GM21367 (cell line): ENCODE results near the gene METTL17.
"Not testable (repeated sequence)": the region's sequence is repeated elsewhere in the genome, so short reads cannot be mapped to it uniquely, and the experiment has no call there.

Source experiments
- ATAC-seq: cut with Tn5 transposase; IDR thresholded peaks from one replicate; pipeline ENCODE4 v1.9.1; 2021; ENCODE audit not compliant: unreplicated experiment

The METTL17 gene

DNA sequence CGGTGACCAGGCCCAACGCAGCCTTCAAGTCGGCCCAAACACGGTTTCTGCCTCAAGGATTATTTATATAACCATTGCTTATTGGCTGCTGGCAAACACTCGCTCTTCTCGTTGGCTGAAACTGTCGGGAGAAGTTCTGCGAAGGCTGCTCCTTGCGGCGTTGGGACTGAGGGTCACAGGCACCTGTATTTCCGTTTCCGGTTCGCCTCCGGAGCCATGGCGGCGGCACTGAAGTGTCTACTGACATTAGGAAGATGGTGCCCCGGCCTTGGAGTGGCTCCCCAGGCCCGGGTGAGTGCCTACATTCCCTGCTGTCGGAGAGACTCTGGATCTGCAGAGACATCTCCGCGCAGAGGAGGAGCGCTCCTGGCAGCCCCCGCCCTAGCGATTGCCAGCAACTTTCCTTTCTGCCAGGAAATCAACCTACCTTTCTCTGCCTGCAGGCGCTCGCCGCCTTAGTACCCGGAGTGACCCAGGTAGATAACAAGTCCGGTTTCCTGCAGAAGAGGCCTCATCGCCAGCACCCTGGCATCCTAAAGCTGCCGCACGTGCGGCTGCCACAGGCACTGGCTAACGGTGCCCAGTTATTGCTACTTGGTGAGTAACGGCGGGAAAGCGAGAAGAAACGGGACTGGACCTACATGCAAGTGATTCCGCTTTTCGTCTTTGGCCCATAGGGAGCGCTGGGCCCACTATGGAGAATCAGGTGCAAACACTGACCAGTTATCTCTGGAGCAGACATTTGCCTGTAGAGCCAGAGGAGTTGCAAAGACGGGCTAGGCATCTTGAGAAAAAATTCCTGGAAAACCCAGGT, at the start of gene METTL17:
Gene METTL17, plus strand, starts transcription at position 194 of the 814 bp plus-strand sequence. Its CDS starts 23 bp downstream, at position 217.
- ATAC-seq = peak; percentile 92

- not testable (repeated sequence) for ATAC-seq
These were observed 44.6 kb upstream of the METTL17 start for GRCh38 chr14:20945146-20945545.

GRCh38 chr14:20946707-20947106, 43.1 kb upstream of the METTL17 start:
- ATAC-seq = not testable (repeated sequence)

- not testable (repeated sequence) for ATAC-seq
These were observed 34.8 kb upstream of the METTL17 start, which contains the start of gene RNASE2 for GRCh38 chr14:20954736-20955537. TSS of gene RNASE2 (plus strand) at chr14:20955487. CDS start at chr14:20955772, 285 bp downstream.

GRCh38 chr14:20955538-20955873, 34.3 kb upstream of the METTL17 start:
- not testable (repeated sequence) for ATAC-seq

- no peak for ATAC-seq
These were observed 33.3 kb upstream of the METTL17 start for GRCh38 chr14:20956376-20956976.

DNA sequence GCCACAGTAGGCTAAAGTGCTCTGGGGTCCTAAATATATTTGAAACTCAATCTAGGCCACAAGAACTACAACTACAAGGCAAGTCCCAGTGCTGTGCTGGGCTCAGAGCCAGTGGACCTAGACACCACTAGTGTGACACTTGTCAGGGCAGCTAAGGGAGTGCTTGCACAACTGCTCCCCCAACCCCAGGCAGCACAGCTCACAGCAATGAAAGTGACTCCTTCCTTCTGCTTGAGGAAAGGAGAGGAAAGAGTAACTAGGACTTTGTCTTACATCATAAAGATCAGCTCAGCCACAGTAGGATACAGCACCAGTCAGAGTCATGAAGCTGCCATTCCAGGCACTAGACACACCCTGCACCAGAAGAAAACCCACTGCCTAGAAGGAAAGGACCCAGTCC, 30.8 kb upstream of the METTL17 start:
- not testable (repeated sequence) for ATAC-seq

DNA sequence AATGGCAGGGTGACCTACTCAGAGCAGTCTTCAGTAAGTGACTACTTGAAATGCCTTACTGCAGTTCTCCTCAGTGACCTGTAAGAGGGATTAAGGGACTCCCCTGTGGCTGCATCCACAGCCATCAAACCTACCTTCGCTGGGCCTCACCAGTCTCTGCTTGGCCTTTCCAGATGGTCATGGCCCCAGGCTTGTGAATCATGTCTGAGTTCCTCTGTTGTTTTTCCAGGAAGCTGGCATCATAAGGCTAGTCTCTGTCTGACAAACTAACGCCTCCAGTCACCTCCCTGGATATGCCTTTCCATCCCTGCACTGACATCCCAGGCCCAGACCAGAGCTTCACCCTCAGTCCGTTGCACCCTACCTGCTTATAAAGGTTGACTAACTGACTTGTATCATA, 20.4 kb upstream of the METTL17 start:
- ATAC-seq = no peak

DNA sequence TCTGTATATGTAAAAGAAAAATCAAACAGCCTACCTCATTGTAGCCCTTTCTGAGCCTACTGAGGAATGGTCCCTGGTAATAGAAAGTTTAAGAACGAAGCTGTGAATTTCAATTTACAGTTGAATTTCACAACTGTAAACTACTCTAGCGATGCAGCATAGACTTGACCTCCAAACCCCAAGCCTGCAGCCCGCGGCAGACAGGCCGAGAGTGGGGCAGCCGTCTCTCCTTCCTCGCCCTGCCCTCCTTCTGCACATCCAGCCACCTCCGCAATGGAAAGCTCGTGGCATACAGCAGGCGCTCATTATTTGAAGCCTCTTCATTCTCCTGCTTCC, 19.2 kb upstream of the METTL17 start:
- ATAC-seq = peak; percentile 11

DNA sequence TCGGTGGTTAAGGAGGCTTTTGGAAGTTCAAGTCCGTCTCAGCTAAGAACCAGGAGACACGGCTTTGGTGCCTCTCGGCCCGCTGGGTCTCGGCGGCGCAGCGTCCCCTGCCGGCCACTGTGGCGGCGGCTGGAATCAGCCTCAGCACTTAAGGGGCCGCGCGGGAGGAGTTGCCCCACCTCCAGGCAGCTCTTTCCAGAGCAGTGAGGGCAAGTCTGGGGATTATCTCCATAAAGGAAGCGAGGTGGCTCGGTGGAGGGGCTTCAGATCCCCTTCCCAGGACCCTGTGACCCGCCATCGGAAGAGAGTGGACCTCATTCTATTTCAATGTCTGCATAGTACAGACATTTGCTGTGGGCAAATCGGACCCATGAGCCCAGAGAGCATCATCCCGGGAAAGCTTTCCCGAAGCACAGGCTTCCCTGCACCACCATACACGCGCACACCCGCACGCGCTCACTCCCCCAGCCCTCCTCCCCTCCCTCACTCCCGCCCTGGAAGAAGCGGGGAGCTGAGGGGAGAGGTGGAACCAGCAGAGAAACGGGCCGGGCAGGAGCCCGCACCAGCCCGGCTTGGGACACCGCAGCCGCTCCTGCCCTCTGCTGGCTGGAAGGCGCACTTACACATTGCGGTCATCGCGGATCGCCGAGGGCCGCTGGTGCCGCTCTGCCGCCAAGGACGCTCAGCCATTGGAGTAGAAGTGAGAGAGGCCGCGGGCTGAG, 18.6 kb upstream of the METTL17 start:
- ATAC-seq = peak; percentile 85

DNA sequence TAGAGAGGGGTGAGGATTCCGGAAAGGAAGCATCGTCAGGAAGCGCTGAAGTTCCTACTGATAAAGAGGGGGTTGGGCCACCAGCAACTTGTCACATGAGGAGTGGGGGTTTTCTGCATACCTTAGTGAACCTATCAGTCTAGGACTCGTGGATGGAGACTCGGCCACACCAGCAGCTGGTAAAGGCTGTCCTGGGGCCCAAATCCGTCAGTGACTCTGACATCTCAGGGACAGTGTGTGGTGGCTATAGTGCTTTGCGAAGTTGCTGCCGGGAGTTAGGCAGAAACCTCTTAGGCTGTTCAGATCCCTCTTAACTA, 18.1 kb upstream of the METTL17 start:
- ATAC-seq = no peak

GRCh38 chr14:20973501-20973900, 16.3 kb upstream of the METTL17 start:
- ATAC-seq = no peak

- ATAC-seq = no peak
These were observed 13.5 kb upstream of the METTL17 start for GRCh38 chr14:20976291-20976690.

GRCh38 chr14:20978687-20979086, 11.1 kb upstream of the METTL17 start:
- no peak for ATAC-seq

DNA sequence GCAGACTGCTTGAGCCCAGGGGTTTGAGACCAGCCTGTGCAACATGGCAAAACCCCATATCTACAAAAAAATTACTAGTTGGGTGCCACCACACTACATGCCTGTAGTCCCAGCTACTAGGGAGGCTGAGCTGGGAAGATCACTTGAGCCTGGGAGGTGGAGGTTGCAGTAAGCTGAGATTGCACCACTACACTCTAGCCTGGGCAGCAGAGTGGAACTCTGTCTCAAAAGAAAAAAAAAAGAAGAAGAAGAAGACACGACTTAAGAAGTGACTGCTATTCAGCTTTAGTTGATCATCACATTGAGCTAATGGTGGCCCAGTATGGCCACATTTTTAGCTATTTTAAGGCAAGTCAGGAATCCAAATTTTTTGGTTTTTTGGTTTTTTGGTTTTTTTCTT, 8.9 kb upstream of the METTL17 start:
- no peak for ATAC-seq

GRCh38 chr14:20982646-20983369, 7.0 kb upstream of the METTL17 start:
- ATAC-seq = no peak

DNA sequence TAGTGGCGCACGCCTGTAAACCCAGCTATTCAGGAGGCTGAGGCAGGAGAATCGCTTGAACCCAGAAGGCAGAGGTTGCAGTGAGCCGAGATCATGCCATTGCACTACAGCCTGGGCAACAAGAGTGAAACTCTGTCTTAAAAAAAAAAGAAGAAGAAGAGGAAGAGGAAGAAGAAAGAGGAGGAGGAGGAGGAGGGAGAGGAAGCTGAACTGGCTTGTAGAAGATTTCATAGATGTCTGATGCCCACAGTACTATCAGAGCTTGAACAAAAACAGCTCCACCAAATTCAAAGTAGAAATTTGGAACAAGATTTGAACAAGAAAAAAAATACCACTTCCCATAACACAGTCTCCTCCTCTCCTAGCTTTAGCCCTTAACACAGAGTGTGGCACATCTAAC, 4.1 kb upstream of the METTL17 start:
- not testable (repeated sequence) for ATAC-seq

- ATAC-seq = no peak
These were observed 3.0 kb upstream of the METTL17 start for GRCh38 chr14:20986811-20987210.

DNA sequence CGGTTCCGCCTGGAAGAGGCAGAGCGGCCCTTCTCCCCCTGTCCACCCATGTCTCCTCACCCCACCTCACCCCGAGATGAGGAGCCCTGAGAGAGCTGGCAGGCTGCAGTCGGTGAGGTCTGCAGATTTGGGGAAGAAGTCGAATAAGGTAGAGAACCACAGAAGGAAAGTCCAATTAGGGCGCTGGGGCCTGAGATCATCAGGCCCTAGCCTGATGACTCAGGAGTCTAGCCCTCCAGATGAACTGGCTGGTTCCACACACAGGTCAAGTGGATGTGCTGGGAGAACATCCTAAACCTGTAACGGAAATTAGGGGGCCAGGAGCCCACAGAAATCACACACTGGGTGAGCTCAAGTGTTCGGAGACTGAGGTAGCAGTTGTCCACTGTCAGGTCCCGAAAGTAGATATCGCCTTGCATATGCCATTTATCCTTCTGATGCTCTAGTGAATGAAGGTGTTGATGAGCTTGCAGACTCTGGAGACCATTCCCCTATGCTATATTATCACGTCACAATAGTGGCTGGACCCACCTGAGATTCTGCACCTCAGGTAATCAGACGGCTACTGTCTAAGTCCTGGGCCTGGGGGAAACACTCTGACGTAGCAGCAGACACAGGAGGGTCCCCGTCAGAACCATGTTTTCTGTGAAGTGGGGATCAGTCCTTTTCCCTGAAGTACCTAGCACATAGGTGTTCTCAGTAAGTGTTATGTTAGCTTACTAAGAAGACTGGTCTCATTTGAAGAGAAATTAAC, 886 bp upstream of the METTL17 start:
- ATAC-seq = no peak

DNA sequence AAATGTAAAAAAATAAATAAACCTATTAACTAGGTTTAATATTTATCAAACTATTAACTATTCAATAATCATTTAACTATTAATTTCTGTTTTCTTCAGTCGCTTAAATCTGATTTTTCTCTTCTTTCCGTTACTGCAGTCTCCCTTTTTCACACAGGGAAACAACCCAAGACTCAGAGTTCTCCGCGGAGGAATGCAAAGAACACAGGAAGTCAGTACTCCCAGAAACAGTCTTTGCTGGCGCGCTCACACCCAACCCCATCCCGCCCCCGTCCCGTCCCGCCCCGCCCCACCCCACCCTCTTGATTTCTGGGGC, 351 bp upstream of the METTL17 start:
- no peak for ATAC-seq
